ENCODE data around the gene ST7.

The ST7 gene

DNA sequence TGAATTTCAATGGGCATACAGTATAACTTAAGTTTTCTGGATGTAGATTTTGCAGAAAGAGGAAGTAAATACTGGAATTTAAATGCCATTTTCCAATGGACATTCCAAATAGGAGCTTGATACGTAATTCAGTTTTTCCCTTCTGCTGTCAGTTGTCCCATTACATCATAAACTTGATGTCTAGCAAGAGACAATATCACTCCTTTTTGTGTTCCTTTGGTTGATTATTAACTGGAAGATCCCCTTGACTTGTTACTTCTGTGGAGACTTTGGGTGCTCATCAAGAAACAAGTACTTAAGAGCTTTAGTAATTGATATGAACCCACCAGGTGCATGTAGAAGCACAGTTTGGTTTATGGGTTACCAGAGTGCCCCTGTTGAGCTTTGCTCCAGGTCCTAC, 116.1 kb downstream of the ST7 start:
- DNase-seq: no peak

DNA sequence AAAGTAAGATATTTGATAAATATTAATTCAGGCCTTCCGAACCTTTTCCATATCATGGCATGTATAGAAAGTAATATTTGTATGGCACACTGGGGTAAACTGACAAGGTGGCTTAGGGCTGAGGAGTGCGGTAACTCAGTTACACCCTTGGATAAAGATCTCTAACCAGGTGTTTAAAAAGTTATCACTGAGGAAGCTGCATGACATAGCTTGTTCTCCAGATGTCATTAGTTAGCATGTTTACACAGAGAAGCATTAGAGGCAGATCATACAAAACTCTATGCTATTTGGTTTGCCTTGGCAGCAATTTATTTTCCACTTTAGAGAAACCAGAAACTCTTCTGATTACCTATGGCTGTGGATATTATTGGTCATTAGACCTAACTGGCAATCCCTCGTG, 118.2 kb downstream of the ST7 start:
- no peak for DNase-seq

GRCh38 chr7:117072620-117073118, 119.4 kb downstream of the ST7 start:
- no peak for DNase-seq

DNA sequence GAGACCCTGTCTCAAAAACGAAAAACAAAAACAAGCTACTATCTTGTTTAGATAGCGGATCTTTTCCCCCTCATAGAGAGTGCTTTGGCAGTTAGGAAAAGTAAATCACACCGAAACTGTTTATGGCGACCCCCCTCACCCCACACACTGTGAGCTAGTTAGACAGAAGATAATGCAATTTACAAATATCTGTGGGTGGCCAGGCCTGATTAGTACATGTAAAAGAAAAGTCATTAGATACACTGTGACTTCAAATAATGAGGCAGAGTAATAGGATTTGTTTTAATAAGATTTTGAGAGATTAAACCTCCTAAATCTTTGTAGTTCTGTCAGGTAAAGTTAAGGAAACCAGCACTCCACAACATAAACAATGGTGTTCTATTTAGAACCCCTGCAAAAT, 121.1 kb downstream of the ST7 start:
- no peak for DNase-seq

- no peak for DNase-seq
Measured at GRCh38 chr7:117075934-117076333, 122.6 kb downstream of the ST7 start.

- no peak for DNase-seq
Measured at GRCh38 chr7:117076426-117076943, 123.2 kb downstream of the ST7 start.

GRCh38 chr7:117077658-117078057, 124.4 kb downstream of the ST7 start:
- DNase-seq: no peak

GRCh38 chr7:117082647-117083046, 129.3 kb downstream of the ST7 start:
- no peak for DNase-seq

DNA sequence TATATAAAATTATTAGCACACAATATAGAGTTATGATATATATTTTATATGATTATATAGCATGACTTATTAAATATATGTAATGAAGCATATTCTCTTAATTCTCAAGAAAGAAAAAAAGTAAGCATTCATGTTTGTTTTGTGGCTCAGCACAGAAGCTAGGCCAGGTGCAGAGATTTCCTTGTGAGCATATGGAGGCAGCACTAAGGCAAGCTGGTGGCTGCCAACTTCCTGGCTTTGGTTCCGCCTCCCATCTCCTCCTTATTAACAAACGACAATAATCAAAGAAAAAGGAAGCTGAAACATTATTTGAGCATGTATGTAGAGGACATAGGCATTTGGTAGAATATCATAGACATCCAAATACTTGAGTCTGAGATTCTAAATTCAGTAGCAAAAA, 130.3 kb downstream of the ST7 start:
- no peak for DNase-seq

- no peak for DNase-seq
Measured at GRCh38 chr7:117084286-117084685, 131.0 kb downstream of the ST7 start.

DNA sequence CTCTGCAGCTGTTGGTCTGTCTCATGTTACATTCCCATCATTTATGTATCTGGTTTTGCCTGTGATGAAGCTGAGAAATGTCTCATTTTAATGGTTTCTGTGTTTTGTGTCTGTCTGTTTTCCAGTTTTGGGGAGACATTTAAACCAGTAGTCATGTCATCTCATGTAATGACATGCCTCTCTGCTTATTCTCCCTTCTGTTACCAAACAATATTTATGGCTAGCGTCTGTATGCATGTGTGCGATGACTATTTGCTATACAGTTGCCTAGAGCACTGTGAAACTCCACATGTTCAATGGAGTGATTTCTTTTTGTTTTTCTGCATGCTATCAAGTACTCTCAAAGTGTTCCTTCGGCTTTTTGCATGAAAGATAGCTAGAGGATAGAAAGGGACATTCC, 132.0 kb downstream of the ST7 start:
- no peak for DNase-seq

DNA sequence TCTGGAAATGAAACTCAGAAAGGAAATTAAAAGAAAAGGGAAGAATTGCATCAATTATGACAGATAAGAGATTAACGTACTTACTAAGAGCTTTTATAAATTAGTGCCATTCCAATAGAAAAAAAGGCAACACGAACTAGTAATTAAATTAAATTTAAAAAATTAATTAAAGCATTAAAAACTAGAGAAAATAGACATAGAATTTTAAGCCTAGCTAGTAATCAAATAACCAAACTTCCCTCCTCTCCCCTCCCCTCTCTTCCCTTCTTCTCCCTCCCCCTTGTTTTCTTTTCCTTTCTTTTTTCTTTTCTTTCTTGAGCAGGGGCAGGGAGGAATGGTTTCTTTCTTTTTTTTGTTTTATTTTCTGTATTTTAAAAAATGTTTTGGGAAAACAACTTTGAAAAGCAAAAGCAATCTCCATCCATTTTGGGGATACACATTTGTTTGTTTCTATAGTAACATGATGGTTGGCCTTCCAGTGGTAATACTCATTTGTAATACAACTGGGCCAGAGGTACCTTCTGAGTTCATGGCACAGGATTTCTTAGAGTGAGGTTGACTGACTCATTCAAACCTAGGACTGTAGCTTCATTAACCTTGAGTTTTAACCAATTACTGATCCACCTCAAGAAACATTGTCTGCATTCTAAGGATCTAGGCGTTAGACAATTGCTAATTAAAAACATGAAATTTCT, 132.6 kb downstream of the ST7 start:
- DNase-seq: no peak

DNA sequence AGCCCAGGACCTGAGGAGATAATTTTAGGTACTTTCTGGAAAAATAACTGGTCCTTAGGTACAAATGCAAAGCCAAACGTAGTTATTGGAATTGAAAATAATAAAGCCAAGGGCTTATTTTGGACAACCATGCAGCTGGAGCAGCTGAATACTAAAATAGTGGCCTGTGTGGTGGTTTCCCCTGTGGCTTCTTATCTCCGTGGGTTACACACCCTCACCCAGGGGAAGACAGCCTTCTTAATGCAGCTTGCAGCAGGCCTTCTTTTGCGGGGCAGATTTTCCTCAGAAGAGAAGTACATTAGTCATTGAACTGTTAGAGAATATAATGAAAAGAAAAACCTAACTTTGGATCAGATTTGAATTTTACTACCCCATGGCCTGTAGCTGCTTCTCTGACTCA, 133.5 kb downstream of the ST7 start:
- no peak for DNase-seq

GRCh38 chr7:117087639-117088396, 134.5 kb downstream of the ST7 start:
- no peak for DNase-seq

GRCh38 chr7:117088623-117089194, 135.4 kb downstream of the ST7 start:
- no peak for DNase-seq

DNA sequence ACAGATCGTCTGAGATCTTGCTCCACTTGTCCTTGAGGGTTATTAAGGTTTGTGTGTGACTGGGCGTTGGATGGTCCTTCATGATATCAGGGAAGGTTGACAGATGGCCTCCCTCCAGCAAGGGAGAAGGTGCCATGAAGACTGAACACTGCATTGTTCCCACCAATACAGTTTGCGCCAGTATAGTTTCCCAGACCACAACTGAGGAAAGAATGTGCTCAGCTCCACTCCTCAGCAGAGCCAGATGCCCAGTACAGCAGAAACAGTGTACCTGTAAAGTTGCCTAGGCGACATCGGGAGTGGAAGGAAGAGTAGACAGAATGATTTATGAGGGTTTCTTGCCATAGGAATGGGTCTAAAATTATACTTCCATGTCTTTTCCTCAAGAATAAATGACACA, 137.5 kb downstream of the ST7 start:
- DNase-seq: no peak

GRCh38 chr7:117091721-117092120, 138.4 kb downstream of the ST7 start:
- no peak for DNase-seq

GRCh38 chr7:117092785-117093184, 139.5 kb downstream of the ST7 start:
- no peak for DNase-seq

DNA sequence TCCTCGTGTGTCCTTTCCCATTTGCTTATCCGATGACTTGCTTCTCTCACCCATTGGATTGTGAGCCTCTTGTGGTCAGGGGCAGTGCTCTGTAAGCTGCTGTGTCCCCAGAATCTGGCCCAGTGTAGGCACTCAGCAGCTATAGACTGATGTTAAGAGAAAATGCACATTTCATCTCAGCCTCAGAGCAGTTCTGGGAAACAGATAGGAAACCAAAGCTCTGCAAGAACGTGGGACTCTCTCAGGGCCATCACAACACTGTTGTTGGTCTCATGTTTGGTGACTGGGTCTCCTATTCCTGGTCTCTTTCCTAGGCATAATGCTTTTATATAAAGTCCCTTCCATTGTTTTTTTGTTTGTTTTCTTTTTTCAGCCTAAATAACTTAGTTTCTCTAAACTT, 141.2 kb downstream of the ST7 start:
- DNase-seq: no peak

DNA sequence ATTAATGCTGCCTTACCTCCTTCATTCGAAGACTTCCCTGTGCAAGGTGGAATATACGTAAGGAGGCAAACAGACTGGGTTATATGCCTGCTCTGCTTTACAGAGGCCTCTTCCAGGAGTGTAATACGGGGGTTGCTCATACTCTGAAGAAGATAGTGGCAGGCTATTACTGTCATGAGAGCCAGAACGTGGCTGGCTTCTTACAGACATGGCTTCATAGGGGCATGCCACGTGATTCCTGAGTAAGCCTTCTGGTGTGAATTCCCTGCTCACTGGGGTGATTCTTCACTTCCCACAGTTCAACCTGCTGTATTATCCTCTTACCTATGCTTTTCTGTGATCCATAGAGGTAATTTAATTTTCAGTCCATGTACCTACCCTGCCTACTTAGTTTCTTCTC, 141.8 kb downstream of the ST7 start:
- no peak for DNase-seq

DNA sequence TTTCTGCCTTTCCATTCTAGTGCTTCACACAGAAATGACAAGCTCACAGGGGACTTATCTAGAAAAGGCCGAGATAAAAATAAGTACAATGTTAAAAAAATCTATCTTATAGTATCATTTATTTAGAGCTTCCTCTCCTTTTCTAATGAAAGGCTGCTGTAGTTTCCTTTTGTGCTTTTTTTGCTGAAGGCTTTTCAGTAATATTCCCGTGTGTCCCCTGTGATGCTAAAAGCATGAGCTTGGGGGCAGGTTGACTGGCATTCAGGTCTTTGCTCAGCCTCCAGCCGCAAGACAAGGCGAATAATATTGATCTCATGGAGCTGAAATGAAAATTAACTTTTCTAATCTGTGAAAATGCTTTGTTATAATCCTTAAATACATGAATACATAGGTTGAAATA, 143.0 kb downstream of the ST7 start:
- no peak for DNase-seq

GRCh38 chr7:117096942-117097341, 143.6 kb downstream of the ST7 start:
- no peak for DNase-seq

DNA sequence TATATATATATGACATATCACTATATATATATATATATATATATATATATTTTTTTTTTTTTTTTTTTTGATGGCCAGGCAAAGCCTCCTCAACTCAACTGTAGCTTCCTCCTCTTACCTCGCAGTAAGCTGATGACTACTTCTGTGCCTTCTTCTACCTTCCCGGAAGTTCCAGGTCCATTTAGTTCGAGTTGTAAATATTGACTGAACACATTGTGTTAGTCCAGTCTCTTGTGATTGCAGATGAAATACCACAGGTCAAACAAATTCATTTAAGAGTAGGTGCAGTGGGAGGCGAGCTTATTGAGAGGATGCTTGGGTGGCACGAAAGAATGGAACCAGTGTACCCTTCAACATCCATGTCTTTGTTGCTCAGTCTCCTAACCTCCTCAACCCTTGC, 144.6 kb downstream of the ST7 start:
- DNase-seq: no peak

- no peak for DNase-seq
Measured at GRCh38 chr7:117098457-117098856, 145.2 kb downstream of the ST7 start.
